HK-2 (cell line): Measurements from ENCODE around the gene MYO10.
"Not testable (repeated sequence)": the region's sequence is repeated elsewhere in the genome, so short reads cannot be mapped to it uniquely, and the experiment has no call there.

ENCODE experiments used
- DNase-seq: peaks from one replicate; pipeline ENCODE4 v3.0.0-alpha.2; 2018; ENCODE audit not compliant: unreplicated experiment

The MYO10 gene

DNA sequence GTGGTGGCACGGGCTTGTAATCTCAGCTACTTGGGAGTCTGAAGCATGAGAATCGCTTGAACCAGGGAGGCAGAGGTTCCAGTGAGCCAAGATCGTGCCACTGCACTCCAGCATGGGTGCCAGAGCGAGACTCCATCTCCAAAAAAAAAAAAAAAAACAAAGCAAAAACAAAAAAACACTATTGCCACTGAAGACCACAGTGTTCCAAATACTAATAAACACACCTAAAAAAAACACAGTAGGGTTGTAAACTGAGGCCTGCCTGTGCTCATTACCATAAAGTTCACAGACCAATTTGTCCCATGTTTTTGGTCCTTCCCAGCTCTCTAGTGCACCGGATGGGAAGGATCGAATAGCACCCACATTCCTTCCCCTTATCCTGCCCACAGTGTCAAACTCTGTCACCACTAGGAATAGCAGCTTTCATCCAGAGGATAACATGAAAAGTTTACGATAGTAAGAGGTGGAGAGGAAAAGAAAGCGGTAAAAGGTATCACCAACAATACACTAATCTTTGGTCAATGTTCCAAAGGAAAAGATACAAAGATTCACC, 49.2 kb downstream of the MYO10 start:
- DNase-seq, result no peak

DNA sequence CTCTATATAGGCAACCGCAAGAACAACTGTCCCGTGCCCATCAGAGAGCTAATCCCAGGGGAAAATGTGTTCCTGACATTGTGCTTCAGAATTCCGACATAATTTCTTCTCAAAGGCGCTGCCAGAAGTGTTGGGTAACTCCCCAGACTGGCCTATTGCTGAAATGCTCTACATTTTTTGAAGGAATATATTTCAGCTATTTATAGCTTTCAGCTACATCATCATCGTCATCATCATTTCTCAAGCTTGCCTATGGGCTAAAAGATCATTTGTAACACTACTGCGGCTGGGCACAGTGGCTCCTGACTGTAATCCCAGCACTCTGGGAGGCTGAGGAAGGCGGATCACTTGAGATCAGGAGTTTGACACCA, 49.7 kb downstream of the MYO10 start:
- no peak for DNase-seq

DNA sequence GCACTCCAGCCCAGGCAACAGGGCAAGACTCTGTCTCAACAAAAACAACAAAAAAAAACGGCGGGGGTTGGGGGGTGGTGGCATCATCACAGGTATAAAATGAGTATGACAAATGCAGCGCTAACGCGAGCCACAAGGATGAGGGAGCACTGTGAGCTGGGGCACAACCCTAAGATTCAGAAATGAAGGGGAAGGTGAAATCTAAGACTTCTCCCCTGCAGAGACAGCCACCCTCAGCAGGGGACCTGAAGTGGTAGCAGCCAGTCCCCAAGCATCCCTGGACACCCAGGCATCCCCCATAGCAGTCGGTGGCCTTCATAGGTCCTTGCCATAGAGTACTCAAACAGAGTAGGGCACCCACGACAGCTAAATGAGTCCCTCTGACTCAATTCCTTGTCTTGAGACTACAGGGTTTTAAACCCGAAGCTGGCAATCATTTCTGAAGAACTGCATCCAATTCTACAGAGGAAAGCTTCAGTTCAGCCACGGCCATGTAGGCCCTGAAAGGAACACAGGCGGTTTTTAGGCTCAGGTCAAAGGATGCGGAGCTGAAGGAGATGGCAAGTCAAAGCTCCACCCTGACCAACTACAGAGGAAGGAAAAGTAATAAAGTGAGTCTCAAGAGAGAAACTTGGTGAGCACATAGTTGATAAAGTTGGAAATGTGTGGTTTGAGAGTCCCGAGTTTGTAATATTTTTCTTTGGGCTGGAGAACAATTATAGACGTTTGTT, 50.3 kb downstream of the MYO10 start:
- no peak for DNase-seq

DNA sequence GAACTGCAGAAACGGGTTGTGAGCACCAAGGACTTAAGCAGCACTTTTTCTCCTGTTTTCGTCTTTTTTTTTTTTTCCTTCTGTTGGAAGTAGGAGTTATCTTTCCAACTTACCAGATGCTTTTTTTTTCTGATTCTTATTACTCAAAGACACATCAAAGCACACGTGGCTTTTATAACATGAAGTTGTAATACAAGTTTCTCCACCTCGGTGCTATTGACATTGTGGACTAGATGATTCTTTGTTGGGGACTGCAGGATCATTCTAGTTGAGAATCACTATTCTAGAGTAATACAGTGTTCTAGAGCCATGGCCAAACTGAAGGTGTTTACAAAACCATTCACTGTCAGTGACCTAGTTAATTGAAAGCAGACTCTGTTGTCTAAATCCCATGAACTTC, 51.5 kb downstream of the MYO10 start:
- DNase-seq, result no peak

DNA sequence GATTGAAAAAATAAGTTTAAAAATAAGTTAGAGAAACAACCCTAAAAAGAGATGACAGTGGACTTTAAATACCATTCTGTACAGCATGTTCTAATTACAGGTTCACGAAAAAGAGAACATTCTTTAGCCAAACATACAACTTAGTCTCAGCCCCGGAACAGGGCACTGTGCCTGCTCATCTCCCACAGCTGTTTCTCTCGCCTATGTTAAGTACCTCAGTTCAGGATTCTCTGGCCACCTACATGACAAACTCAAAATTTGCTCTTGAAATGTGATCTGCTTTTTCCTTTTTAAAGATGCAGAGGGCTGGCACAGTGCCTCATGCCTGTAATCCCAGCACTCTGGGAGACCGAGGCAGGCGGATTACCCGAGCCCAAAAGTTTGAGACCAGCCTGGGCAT, 52.3 kb downstream of the MYO10 start:
- DNase-seq, result no peak

DNA sequence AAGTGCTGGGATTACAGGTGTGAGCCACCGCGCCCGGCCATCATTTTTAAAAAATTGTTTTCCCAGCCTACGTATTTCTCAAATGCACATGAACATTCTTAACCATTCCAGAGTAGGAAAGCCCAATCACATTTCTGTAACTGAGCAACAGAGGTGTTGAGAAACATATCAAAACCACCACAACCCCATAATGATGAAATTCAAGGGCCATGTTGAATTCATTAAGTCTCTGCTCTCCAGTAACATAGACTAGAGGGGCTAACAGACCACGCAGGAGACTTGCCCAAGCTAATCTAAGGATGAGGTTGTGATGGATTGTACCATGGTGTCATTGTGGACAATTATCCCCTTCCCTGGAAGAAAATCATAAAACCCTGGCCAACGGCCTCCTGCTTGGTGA, 52.9 kb downstream of the MYO10 start:
- no peak for DNase-seq

DNA sequence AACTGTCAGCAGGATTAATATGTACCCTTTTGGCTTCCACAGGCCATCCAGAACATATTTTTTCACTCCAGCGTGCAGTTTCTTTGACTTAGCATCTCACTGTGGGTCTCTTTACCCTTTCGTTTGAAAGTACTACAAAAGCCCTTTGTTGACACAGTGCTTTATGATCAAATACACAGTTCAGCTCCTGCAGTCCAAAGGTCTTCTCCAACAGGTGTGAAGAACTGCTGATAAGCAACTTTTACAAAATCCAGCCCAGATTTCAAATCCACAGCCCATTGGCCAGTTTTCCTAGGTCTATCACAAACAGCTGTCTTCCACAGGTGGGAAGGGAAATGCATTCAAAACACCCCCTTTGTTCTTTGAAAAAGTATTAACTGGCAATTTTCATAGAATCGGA, 54.8 kb downstream of the MYO10 start:
- DNase-seq, result no peak

DNA sequence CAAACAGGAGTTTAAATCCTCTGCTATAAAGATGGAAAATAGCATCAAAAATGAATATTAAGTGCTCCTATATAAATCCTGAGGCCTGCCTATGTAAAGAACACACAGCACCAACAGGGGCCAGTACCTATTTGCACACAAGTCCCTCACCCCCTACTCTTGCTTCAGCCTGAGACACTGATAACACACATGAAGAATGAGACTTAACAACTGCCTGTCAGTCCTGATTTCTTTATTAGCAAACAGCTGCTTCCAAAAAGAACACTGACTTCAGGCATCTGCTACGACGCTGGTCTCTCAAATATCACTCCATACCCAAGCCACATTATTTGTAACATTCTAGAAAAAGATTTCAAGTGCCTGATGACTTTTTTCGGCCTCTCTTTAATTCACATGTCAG, 55.5 kb downstream of the MYO10 start:
- no peak for DNase-seq

DNA sequence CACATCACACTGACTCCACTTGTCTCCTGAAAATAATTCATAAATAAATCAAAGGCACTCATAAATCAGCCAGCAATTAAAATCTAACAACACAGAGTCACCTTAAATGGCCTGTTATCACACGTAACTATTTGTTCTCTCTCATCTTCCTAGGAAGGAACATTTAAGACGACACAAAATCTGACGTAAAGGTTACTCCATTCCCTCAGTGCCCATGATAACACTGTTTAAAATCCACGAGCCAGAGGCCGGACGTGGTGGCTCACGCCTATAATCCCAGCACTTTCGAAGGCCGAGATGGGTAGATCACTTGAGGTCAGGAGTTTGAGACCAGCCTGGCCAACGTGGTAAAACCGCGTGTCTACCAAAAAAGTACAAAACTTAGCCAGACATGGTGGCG, 56.4 kb downstream of the MYO10 start:
- DNase-seq, result no peak

DNA sequence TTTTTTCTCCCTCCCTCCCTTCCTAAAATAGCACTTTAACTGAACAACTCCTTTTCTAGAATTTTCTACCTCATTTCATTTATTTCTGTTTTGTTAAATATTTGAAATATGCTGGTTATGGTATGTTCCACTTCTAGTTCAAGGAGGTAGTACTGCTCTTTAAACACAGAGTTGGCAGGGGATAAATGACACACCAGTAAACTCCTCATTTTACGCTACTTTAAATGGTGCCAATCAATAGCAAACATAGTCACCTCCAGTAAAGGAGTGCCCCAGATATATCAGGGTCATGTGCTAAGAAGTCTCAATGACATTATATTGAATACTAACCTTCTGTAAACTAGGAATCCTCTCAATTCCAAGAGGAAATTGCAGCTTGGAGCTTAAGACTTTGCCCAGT, 56.9 kb downstream of the MYO10 start:
- no peak for DNase-seq

DNA sequence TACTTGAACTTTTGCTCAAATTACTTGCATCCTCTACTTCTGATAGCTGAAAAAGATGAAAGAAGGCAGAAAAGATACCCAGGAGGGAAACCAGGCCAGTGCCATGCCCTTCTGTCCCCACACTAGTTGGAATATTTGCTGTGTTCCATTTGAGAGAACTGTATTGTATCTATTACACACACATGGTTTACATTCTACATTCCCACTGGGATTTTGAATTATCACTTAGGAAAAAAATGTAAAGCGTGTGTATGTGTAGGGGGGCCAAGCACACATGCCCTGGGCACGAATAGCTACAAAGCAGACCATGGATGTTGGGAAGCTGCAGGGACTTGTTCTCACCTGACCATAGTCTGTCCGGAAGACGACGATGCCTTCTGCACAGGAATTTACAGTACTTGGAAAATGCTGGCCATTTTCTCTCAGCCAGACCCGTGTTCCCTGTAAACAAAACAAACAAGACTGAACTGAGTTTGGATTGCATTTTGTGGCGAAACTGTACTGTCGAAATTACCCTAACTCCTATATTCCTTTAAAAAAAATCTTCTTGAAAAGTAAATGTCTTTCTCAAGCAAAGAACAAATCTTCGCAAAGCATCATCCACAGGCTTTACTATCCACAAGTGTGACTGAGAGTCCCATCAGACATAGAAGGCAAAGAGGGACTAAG, 58.7 kb downstream of the MYO10 start:
- DNase-seq, result no peak

DNA sequence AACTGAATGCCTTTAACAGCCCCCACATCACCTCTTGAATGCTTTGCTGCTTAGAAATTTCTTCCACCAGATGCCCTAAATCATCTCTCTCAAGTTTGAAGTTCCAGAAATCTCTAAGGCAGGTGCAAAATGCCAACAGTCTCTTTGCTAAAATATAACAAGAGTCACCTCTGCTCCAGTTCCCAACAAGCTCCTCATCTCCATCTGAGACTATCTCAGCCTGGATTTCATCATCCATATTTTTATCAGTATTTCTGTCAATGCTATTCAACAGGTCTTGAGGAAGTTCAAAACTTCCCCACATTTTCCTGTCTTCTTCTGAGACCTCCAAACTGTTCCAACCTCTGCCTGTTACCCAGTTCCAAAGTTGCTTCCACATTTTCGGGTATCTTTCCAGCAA, 61.7 kb downstream of the MYO10 start:
- not testable (repeated sequence) for DNase-seq

DNA sequence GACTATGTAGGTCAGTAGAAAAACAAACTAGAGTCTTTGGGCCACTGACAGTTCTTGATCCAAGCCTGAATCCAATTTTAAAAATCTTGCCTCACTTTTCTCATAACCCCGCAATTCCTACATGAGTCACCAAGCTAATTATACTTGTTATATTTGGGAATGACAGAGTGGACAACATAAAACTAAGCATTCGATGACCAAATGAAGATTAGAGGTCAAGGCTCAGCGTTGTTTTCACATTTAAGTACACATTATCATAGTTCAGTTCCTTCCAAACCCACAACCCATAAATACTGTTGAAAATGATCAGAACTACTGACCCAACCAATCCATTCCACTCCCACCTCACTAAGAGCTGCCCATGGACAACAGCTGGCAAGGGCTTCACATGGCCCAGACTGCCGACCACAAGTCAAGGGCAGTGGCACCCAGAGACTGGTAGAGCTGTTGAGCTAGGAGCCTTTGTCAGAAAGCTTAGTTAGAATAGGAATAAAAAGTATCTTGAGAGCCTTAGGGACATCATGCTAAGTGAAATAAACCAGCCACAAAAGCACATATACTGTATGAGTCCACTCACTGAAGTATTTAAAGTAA, 64.2 kb downstream of the MYO10 start:
- DNase-seq, result no peak

DNA sequence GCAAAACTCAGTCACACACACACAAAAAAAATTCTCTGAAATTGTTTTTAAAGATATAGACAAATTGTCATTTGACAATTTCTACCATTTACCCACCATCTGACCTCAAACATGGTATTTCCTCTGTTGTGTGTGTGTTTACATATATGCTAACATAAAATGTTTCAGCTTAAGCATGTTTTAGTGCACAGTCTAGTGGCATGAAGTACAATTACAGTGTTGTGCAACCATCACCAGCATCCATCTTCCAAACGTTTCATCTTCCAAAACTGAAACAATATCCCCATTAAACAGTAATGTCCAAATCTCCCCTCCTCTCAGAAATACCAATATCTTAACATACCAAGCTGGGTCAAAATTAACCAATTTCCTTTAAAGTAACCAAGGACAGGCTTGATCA, 65.2 kb downstream of the MYO10 start:
- DNase-seq, result no peak

DNA sequence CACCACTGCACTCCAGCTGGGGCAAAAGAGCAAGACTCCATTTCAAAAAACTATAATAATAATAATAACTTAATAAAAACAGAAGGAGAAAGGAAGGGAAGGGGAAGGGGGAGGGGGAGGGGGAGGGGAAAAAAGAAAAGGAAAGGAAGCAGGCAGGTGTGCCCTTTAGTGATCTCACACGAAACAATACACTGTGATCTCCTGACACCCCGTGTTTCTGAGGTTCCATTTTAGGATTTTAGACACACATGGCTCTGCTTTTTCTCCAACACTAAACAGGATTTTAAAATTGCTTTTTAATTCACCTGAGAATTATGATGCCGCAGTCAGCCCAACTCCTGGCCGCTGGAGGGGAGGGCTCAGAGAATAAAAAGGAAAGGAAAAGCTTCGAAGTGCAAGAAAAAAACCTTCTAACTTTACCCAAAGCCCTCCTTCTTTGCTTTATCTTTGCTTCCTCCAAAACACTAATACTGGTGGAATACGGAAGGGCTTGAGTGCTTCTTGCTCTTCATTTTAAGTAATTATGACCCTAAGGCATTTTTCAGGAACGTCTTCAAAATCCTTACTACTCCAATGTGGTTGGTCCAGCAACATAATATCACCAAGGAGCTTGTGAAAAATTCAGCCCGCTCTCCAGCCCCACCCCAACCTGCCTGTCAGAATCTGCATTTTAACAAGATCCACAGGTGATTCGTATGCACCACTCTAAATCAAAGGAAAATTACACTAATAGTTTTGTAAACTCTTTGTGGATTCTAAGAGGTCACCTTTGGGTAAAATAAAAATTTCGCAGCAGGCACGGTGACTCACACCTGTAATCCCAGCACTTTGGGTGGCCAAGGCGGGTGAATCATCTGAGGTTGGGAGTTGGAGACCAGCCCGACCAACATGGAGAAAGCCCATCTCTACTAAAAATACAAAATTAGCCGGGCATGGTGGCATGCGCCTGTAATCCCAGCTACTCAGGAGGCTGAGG, 66.0 kb downstream of the MYO10 start:
- DNase-seq, result peak; percentile 20

DNA sequence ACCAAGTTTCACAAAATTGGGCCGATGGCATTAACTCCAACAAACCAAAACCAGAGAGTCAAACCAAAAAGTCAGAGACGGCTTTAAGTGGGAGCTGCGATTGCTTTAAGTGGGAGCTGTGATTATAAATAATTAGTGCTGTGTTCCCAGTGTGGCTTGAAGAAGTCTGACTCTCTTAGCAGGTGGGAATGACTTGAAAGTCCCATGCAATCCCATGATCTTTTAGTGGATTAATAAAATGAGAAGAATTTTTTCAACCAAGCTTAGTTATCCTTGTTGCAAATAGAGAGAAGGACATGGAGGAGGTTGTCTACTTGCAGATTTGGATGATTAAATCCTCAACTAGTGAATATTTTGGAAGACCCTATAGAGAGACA, 68.5 kb downstream of the MYO10 start:
- no peak for DNase-seq

DNA sequence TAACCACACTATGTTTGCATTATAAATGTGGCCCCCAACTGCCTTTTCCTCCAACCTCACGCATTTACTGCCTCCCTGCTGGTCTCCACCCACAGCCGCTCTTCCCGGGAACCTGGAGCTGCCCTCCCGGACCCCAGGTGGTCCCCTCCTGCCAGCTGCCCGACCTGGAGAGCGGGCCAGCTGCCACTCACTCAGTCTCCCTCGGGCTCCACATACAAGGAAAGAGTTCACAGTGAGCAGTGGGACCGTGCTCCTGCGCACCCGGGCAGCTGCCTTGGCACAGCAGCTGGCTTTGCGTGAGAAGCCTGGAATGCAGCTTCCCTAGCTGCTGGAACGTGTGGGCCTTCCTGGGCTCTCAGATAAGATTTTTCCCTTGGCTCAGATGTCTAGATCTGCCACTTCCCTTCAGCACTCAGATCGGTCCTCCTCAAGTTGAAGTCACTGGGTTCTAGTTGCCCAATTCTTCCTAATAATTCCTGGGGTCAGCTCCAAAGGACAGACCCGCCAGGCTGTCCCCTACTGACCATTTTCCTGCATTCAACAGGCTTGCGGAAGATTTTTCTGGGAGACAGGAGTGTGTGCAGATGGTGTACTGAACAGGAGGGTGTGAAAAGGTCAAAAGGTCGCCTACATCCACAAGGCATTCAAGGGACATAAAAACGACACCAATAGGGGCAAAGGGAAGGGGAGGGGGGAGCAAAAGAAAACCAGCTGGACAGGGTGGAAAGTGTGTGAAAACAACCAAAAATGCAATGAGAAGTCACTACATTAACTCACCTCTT, 69.1 kb downstream of the MYO10 start:
- DNase-seq, result no peak

DNA sequence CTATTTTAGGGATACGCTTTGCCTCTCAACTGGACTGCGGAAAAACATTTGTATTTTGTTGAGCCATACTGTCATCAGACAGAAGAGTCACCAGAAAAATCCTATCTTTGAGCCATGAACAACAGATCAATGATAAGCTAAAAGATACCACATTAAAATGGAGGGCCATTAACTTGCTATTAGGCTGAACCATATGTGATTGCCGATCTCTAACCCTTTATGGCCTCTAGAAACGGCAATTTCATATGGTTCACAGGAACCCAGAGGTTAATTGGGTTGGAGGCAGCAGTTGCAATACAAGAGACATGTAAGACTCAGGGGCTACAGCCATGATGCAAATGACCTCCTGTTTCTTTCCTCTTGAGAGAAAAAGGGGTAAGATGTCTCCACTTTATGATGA, 69.8 kb downstream of the MYO10 start:
- no peak for DNase-seq

DNA sequence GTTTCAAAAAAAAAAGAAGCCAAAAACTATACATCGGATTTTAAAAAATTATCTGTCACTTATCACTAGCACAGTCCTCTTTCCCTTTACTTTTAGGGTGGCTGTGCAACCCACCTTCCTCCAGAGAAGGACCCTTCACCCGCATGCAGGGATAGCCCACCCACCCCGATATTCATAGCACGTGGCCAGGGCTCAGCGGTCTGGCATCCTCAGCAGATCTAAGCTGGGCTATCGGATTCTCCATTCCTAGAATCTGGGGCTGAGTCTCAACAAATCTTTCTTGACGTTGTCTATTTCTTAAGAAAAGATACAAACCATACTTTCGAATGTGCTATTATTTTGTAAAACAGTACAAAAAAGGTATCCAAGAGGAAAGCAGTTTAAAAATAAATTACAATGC, 70.9 kb downstream of the MYO10 start:
- no peak for DNase-seq

DNA sequence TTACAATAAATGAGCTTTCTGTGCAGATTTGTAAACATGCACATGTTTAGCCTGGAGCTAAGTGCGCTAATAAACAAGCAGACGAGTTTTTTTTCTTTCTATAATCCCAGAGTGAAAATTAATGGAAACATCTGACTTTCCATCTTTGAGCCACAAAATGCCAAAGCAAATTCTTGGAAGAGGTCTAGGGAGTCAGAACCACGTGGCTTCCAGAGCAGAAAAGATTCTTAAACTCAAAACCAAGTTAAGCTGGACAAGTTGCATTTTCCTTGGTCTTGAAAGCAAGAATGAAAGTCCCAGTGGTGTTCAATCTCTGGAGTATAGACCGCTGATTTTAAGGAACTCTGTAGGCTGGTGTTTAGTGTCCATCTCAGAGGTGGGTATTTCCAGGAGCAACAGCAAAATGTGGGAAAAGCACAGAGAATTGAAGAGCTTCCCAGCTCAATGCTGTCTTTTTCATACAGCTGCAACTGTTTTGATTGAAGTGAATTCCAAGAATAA, 71.4 kb downstream of the MYO10 start:
- DNase-seq, result no peak

DNA sequence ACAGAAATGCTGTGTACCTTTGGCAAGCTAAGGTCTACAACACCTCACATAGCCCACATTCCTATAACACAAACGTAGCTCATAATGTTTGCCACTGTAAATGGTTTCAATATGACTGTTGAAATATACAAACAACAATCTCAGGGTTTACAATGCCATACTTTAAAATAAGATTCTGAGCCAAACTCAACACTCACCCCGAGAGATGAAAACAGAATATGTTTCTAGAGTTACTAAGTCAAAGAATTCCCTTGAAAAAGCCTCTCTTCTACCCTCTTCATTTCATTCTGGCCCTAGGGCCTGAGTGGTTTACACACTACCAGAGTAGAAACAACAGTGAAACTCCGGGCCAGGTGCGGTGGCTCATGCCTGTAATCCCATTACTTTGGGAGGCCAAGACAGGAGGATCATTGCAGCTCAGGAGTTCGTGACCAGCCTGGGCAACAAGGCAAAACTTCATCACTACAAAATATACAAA, 72.6 kb downstream of the MYO10 start:
- no peak for DNase-seq
